ENCODE data around the gene HOXC4. TPM values are rescaled to one million over a fixed set of nuclear protein-coding genes. Genes with fewer than 3 reads are reported as not detected.

HOXC4 gene
- polyA plus RNA-seq, 1 experiment: not detected

GRCh38 chr12:54042970-54043853 is 10.4 kb upstream of the HOXC4 start:
- CTCF ChIA-PET: no interaction called here

GRCh38 chr12:54044425-54045103 is 9.1 kb upstream of the HOXC4 start:
- no peak overlapping the region for H3K27ac ChIP-seq (ENCODE audit: low read depth, low read length)
- H3K27me3 ChIP-seq (ENCODE audit: control insufficient read depth, insufficient read depth, low read length): peaks cover 72% of the 10 kb centered on the region
- ChIA-PET CTCF (no interaction called here), POLR2A (no interaction called here)
- peaks cover 5% of the 10 kb centered on the region; the same call in 1 of the 2 replicates for H3K9me3 ChIP-seq (ENCODE audit: control insufficient read depth, insufficient read depth, low read length)
- TF ChIP-seq CTCF (IDR thresholded peaks at IDR 0.05; ENCODE audit: low read depth, low read length): no peak
- DNase-seq (ENCODE audit: low read depth, low spot score): no peak
- H3K4me3 ChIP-seq (ENCODE audit: low read depth, low read length): no peak overlapping the region

More at GRCh38 chr12:54042970-54043853, 10.4 kb upstream of the HOXC4 start:
- H3K4me3 ChIP-seq (ENCODE audit: low read depth, low read length): no peak overlapping the region
- no peak for DNase-seq (ENCODE audit: low read depth, low spot score)
- H3K27ac ChIP-seq (ENCODE audit: low read depth, low read length): no peak overlapping the region
- peaks cover 73% of the 10 kb centered on the region for H3K27me3 ChIP-seq (ENCODE audit: control insufficient read depth, insufficient read depth, low read length)
- H3K9me3 ChIP-seq (ENCODE audit: control insufficient read depth, insufficient read depth, low read length): peaks cover 5% of the 10 kb centered on the region; the same call in 1 of the 2 replicates
- TF ChIP-seq CTCF (IDR thresholded peaks at IDR 0.05; ENCODE audit: low read depth, low read length): no peak
- POLR2A ChIA-PET: no interaction called here

GRCh38 chr12:54045401-54045800 is 8.2 kb upstream of the HOXC4 start:
- H3K4me3 ChIP-seq (ENCODE audit: low read depth, low read length): no peak overlapping the region
- no peak for DNase-seq (ENCODE audit: low read depth, low spot score)
- H3K9me3 ChIP-seq (ENCODE audit: control insufficient read depth, insufficient read depth, low read length): peaks cover 5% of the 10 kb centered on the region; the same call in 1 of the 2 replicates
- CTCF ChIA-PET: no interaction called here
- H3K27ac ChIP-seq (ENCODE audit: low read depth, low read length): no peak overlapping the region
- peaks cover 73% of the 10 kb centered on the region for H3K27me3 ChIP-seq (ENCODE audit: control insufficient read depth, insufficient read depth, low read length)
- POLR2A ChIA-PET: no interaction called here
- no peak for TF ChIP-seq CTCF (IDR thresholded peaks at IDR 0.05; ENCODE audit: low read depth, low read length)

GRCh38 chr12:54045868-54046521 is 7.6 kb upstream of the HOXC4 start:
- no peak for TF ChIP-seq CTCF (IDR thresholded peaks at IDR 0.05; ENCODE audit: low read depth, low read length)
- H3K4me3 ChIP-seq (ENCODE audit: low read depth, low read length): no peak overlapping the region
- CTCF ChIA-PET: no interaction called here
- H3K9me3 ChIP-seq (ENCODE audit: control insufficient read depth, insufficient read depth, low read length): peaks cover 5% of the 10 kb centered on the region; the same call in 1 of the 2 replicates
- peaks cover 75% of the 10 kb centered on the region for H3K27me3 ChIP-seq (ENCODE audit: control insufficient read depth, insufficient read depth, low read length)
- DNase-seq (ENCODE audit: low read depth, low spot score): no peak
- POLR2A ChIA-PET: no interaction called here
- H3K27ac ChIP-seq (ENCODE audit: low read depth, low read length): no peak overlapping the region
